Measurements from ENCODE around the gene ZNF562.
"Not testable (repeated sequence)": the region's sequence is repeated elsewhere in the genome, so short reads cannot be mapped to it uniquely, and the experiment has no call there.

Gene ZNF562

GRCh38 chr19:9705836-9706235 lies 30.9 kb upstream of the ZNF562 start:
- H3K36me3 ChIP-seq (ENCODE audit: control insufficient read depth, low read length), result no peaks in the 10 kb centered on the region
- H3K4me1 ChIP-seq (ENCODE audit: control insufficient read depth, low read length), result no peaks in the 10 kb centered on the region
- H3K9me3 ChIP-seq (ENCODE audit: control insufficient read depth, insufficient read depth, low read length), result peaks cover 5% of the 10 kb centered on the region
- no peaks in the 10 kb centered on the region for H3F3A ChIP-seq (ENCODE audit: control insufficient read depth, insufficient read depth)
- no peak overlapping the region for H3K4me2 ChIP-seq (ENCODE audit: low read length)
- H3K9me2 ChIP-seq (replicated peaks; ENCODE audit: control insufficient read depth, low read length), result no peaks in the 10 kb centered on the region
- no peaks in the 10 kb centered on the region for H3K79me2 ChIP-seq (ENCODE audit: control insufficient read depth, low read length)
- no peaks in the 10 kb centered on the region for H3K27me3 ChIP-seq (ENCODE audit: control insufficient read depth, low read length)
- no peaks in the 10 kb centered on the region for H4K20me1 ChIP-seq (ENCODE audit: control insufficient read depth, insufficient read depth, low read depth, low read length)
- TF ChIP-seq CTCF (IDR thresholded peaks at IDR 0.05; ENCODE audit: low read depth, low read length, poor library complexity, severe bottlenecking) (no peak), EZH2phosphoT487 (IDR thresholded peaks at IDR 0.05; ENCODE audit: borderline replicate concordance, low read length) (no peak)
- no peak overlapping the region for H3K4me3 ChIP-seq (ENCODE audit: low read length)
- H3K27ac ChIP-seq (ENCODE audit: low read depth, low read length), result no peak overlapping the region

- H3K4me3 ChIP-seq (ENCODE audit: low read length), result no peak overlapping the region
- H3K9me2 ChIP-seq (replicated peaks; ENCODE audit: control insufficient read depth, low read length), result no peaks in the 10 kb centered on the region
- no peaks in the 10 kb centered on the region for H3F3A ChIP-seq (ENCODE audit: control insufficient read depth, insufficient read depth)
- no peaks in the 10 kb centered on the region for H3K4me1 ChIP-seq (ENCODE audit: control insufficient read depth, low read length)
- H3K36me3 ChIP-seq (ENCODE audit: control insufficient read depth, low read length), result no peaks in the 10 kb centered on the region
- TF ChIP-seq EZH2phosphoT487 (IDR thresholded peaks at IDR 0.05; ENCODE audit: borderline replicate concordance, low read length), result no peak
- TF ChIP-seq CTCF (IDR thresholded peaks at IDR 0.05; ENCODE audit: low read depth, low read length, poor library complexity, severe bottlenecking), result no peak
- H3K9me3 ChIP-seq (ENCODE audit: control insufficient read depth, insufficient read depth, low read length), result peaks cover 2% of the 10 kb centered on the region; the same call in 1 of the 2 replicates
- H3K4me2 ChIP-seq (ENCODE audit: low read length), result no peak overlapping the region
- no peaks in the 10 kb centered on the region for H4K20me1 ChIP-seq (ENCODE audit: control insufficient read depth, insufficient read depth, low read depth, low read length)
- no peak overlapping the region for H3K27ac ChIP-seq (ENCODE audit: low read depth, low read length)
- no peaks in the 10 kb centered on the region for H3K79me2 ChIP-seq (ENCODE audit: control insufficient read depth, low read length)
- H3K27me3 ChIP-seq (ENCODE audit: control insufficient read depth, low read length), result no peaks in the 10 kb centered on the region
Measured at GRCh38 chr19:9702186-9702585, 27.3 kb upstream of the ZNF562 start.

- TF ChIP-seq EZH2phosphoT487 (IDR thresholded peaks at IDR 0.05; ENCODE audit: borderline replicate concordance, low read length), result no peak
- no peak for TF ChIP-seq CTCF (IDR thresholded peaks at IDR 0.05; ENCODE audit: low read depth, low read length, poor library complexity, severe bottlenecking)
- Histone ChIP-seq H3F3A (ENCODE audit: control insufficient read depth, insufficient read depth) (no peaks in the 10 kb centered on the region), H3K27ac (ENCODE audit: low read depth, low read length) (no peak overlapping the region)
Measured at GRCh38 chr19:9700229-9700981, 25.5 kb upstream of the ZNF562 start.

GRCh38 chr19:9690301-9690700 lies 15.4 kb upstream of the ZNF562 start:
- H3K4me2 ChIP-seq (ENCODE audit: low read length); H3K36me3 ChIP-seq (ENCODE audit: control insufficient read depth, low read length); H3K27ac ChIP-seq (ENCODE audit: low read depth, low read length); H3F3A ChIP-seq (ENCODE audit: control insufficient read depth, insufficient read depth); H3K9me3 ChIP-seq (ENCODE audit: control insufficient read depth, insufficient read depth, low read length); H3K4me1 ChIP-seq (ENCODE audit: control insufficient read depth, low read length); H3K9me2 ChIP-seq (replicated peaks; ENCODE audit: control insufficient read depth, low read length); H3K4me3 ChIP-seq (ENCODE audit: low read length); H3K79me2 ChIP-seq (ENCODE audit: control insufficient read depth, low read length); H3K27me3 ChIP-seq (ENCODE audit: control insufficient read depth, low read length); H4K20me1 ChIP-seq (ENCODE audit: control insufficient read depth, insufficient read depth, low read depth, low read length): not testable (repeated sequence)

More at GRCh38 chr19:9700229-9700981, 25.5 kb upstream of the ZNF562 start:
- Histone ChIP-seq H3K79me2 (ENCODE audit: control insufficient read depth, low read length) (no peaks in the 10 kb centered on the region), H3K4me2 (ENCODE audit: low read length) (no peak overlapping the region), H3K27me3 (ENCODE audit: control insufficient read depth, low read length) (no peaks in the 10 kb centered on the region), H3K4me3 (ENCODE audit: low read length) (no peak overlapping the region), H4K20me1 (ENCODE audit: control insufficient read depth, insufficient read depth, low read depth, low read length) (no peaks in the 10 kb centered on the region), H3K36me3 (ENCODE audit: control insufficient read depth, low read length) (no peaks in the 10 kb centered on the region), H3K9me2 (replicated peaks; ENCODE audit: control insufficient read depth, low read length) (no peaks in the 10 kb centered on the region), H3K4me1 (ENCODE audit: control insufficient read depth, low read length) (no peaks in the 10 kb centered on the region), H3K9me3 (ENCODE audit: control insufficient read depth, insufficient read depth, low read length) (peaks cover 6% of the 10 kb centered on the region; the same call in 1 of the 2 replicates)

- H3K27ac ChIP-seq (ENCODE audit: low read depth, low read length); H3K36me3 ChIP-seq (ENCODE audit: control insufficient read depth, low read length); H3K4me3 ChIP-seq (ENCODE audit: low read length); H3K4me1 ChIP-seq (ENCODE audit: control insufficient read depth, low read length); H3K9me2 ChIP-seq (replicated peaks; ENCODE audit: control insufficient read depth, low read length); H3K79me2 ChIP-seq (ENCODE audit: control insufficient read depth, low read length); H3K27me3 ChIP-seq (ENCODE audit: control insufficient read depth, low read length); H3K4me2 ChIP-seq (ENCODE audit: low read length); H3F3A ChIP-seq (ENCODE audit: control insufficient read depth, insufficient read depth); H3K9me3 ChIP-seq (ENCODE audit: control insufficient read depth, insufficient read depth, low read length); H4K20me1 ChIP-seq (ENCODE audit: control insufficient read depth, insufficient read depth, low read depth, low read length): not testable (repeated sequence)
Measured at GRCh38 chr19:9679996-9680395, 5.1 kb upstream of the ZNF562 start.

Measured in DOHH2 (cell line).